SH-SY5Y (cell line): ENCODE measurements around the gene HPSE.

Source experiments
- GATA2 ChIP-seq: IDR thresholded peaks from 2 replicates; pipeline ENCODE4 v1.6.1; 2011; ENCODE audit warnings: mild to moderate bottlenecking, low read depth, low read length
- GATA3 ChIP-seq: IDR thresholded peaks from 2 replicates; pipeline ENCODE4 v1.6.1; 2011; ENCODE audit warnings: low read depth, mild to moderate bottlenecking, low read length, moderate library complexity

GRCh38 chr4:83263106-83263505 is 71.5 kb downstream of the HPSE start:
- TF ChIP-seq GATA3 (no peak), GATA2 (no peak)
